Esophagus (tissue), 2 donors: ENCODE data around the gene MRPS23. TPM values are rescaled to one million over a fixed set of nuclear protein-coding genes. Genes with fewer than 3 reads are reported as not detected.

Experiments used
- H3K27ac ChIP-seq, 2 donors: one replicate each; pipeline ENCODE4 v1.5.1; 2013; ENCODE audit warnings: low read depth in 2 of 2, mild to moderate bottlenecking in 2 of 2, inconsistent platforms in 1 of 2, low read length in 1 of 2, moderate library complexity in 1 of 2
- H3K27me3 ChIP-seq, 2 donors: one replicate each; pipeline ENCODE4 v1.6.1; 2013; ENCODE audit warnings: low read length in 2 of 2, control low read depth in 1 of 2, mild to moderate bottlenecking in 1 of 2; ENCODE audit not compliant: insufficient read depth in 2 of 2, control insufficient read depth in 1 of 2
- H3K36me3 ChIP-seq, 2 donors: one replicate each; pipeline ENCODE4 v1.6.1; 2013; ENCODE audit warnings: low read length in 1 of 2; ENCODE audit not compliant: control insufficient read depth in 2 of 2, insufficient read depth in 2 of 2
- H3K4me1 ChIP-seq, 2 donors: one replicate each; pipeline ENCODE4 v1.6.1; 2013; ENCODE audit warnings: low read length in 1 of 2; ENCODE audit not compliant: control insufficient read depth in 2 of 2, insufficient read depth in 2 of 2
- H3K4me3 ChIP-seq, 2 donors: one replicate each; pipeline ENCODE4 v1.5.1; 2013; ENCODE audit warnings: low read length in 2 of 2, mild to moderate bottlenecking in 2 of 2, low read depth in 1 of 2, moderate library complexity in 1 of 2
- H3K9me3 ChIP-seq, 2 donors: one replicate each; pipeline ENCODE4 v1.6.1; 2013; ENCODE audit warnings: mild to moderate bottlenecking in 2 of 2, low read depth in 1 of 2, low read length in 1 of 2, moderate library complexity in 1 of 2; ENCODE audit not compliant: control insufficient read depth in 2 of 2, insufficient read depth in 1 of 2
- WGBS, 2 donors: extraction: QIAGEN DNeasy Blood & Tissue Kit; methylation state at CpG; one replicate each; pipeline ENCODE4 v1.1.7; 2013; 5-methylcytosine and 5-hydroxymethylcytosine counted together
- polyA plus RNA-seq, 2 donors: library from polyadenylated mRNA; stranded (reverse); fragments of 200-250 nt; gene quantifications; one replicate each; pipeline ENCODE4 v1.2.3, GENCODE V29; 2013
- donor health status: healthy with polysubstance abuse.
- donor health status: Bipolar disorder and iron deficiency.

MRPS23 gene
- polyA plus RNA-seq, 2 donors, result 6.5 to 29.2 TPM

GRCh38 chr17:57808882-57809281 is 41.0 kb downstream of the MRPS23 start:
- H3K27me3 ChIP-seq, result no peaks in the 10 kb centered on the region
- 88 to 90% methylated on average over 5 of the region's 5 CpGs for WGBS, 2 donors
- no peaks in the 10 kb centered on the region for H3K9me3 ChIP-seq
- H3K4me1 ChIP-seq, result peaks cover 2 to 7% of the 10 kb centered on the region in 2 donors
- no peaks in the 10 kb centered on the region for H3K36me3 ChIP-seq
- no peak overlapping the region for H3K27ac ChIP-seq
- H3K4me3 ChIP-seq, result no peak overlapping the region

GRCh38 chr17:57806167-57806830 is 43.5 kb downstream of the MRPS23 start:
- Histone ChIP-seq H3K4me3 (no peak overlapping the region), H3K36me3 (no peaks in the 10 kb centered on the region), H3K27ac (no peak overlapping the region), H3K4me1 (peaks cover 0 to 7% of the 10 kb centered on the region in 2 donors), H3K9me3 (no peaks in the 10 kb centered on the region), H3K27me3 (no peaks in the 10 kb centered on the region)
- 57 to 62% methylated on average over 5 of the region's 5 CpGs for WGBS, 2 donors

- Histone ChIP-seq H3K4me3 (no peak overlapping the region), H3K36me3 (no peaks in the 10 kb centered on the region), H3K4me1 (no peaks in the 10 kb centered on the region), H3K27me3 (no peaks in the 10 kb centered on the region), H3K27ac (no peak overlapping the region), H3K9me3 (no peaks in the 10 kb centered on the region)
- WGBS, 2 donors, result 47 to 49% methylated on average over 4 of the region's 4 CpGs
Observed at GRCh38 chr17:57803021-57803420, 46.8 kb downstream of the MRPS23 start.

- Histone ChIP-seq H3K27ac (no peak overlapping the region), H3K27me3 (no peaks in the 10 kb centered on the region)
- 76 to 92% methylated on average over 3 of the region's 3 CpGs for WGBS, 2 donors
Observed at GRCh38 chr17:57801044-57801711, 48.7 kb downstream of the MRPS23 start.

GRCh38 chr17:57794841-57795240 is 55.0 kb downstream of the MRPS23 start:
- no peaks in the 10 kb centered on the region for H3K36me3 ChIP-seq
- H3K27me3 ChIP-seq, result no peaks in the 10 kb centered on the region
- WGBS, 2 donors, result 61 to 65% methylated on average over 2 of the region's 2 CpGs
- no peaks in the 10 kb centered on the region for H3K9me3 ChIP-seq
- no peaks in the 10 kb centered on the region for H3K4me1 ChIP-seq
- H3K4me3 ChIP-seq, result no peak overlapping the region
- no peak overlapping the region for H3K27ac ChIP-seq

More at GRCh38 chr17:57801044-57801711, 48.7 kb downstream of the MRPS23 start:
- H3K9me3 ChIP-seq, result no peaks in the 10 kb centered on the region
- H3K36me3 ChIP-seq, result no peaks in the 10 kb centered on the region
- H3K4me3 ChIP-seq, result no peak overlapping the region
- H3K4me1 ChIP-seq, result no peaks in the 10 kb centered on the region

GRCh38 chr17:57788725-57789124 is 61.1 kb downstream of the MRPS23 start:
- no peaks in the 10 kb centered on the region for H3K36me3 ChIP-seq
- no peak overlapping the region for H3K27ac ChIP-seq
- H3K27me3 ChIP-seq, result no peaks in the 10 kb centered on the region
- H3K4me1 ChIP-seq, result no peaks in the 10 kb centered on the region
- no peak overlapping the region for H3K4me3 ChIP-seq
- 68 to 73% methylated on average over 4 of the region's 4 CpGs for WGBS, 2 donors
- H3K9me3 ChIP-seq, result no peaks in the 10 kb centered on the region

- Histone ChIP-seq H3K27me3 (no peaks in the 10 kb centered on the region), H3K27ac (no peak overlapping the region), H3K4me1 (peaks cover 3 to 4% of the 10 kb centered on the region in 2 donors), H3K36me3 (no peaks in the 10 kb centered on the region), H3K9me3 (no peaks in the 10 kb centered on the region), H3K4me3 (no peak overlapping the region)
- WGBS, 2 donors, result 68 to 74% methylated on average over 7 of the region's 7 CpGs
Observed at GRCh38 chr17:57785022-57785421, 64.8 kb downstream of the MRPS23 start.

Other genes with a start within 250 kb of the MRPS23 start
- gene CCDC182, start 104.7 kb downstream of the MRPS23 start, polyA plus RNA-seq, result not detected
- 10 to 100 TPM; 19.9 to 31.1 TPM for gene CUEDC1, start 105.4 kb upstream of the MRPS23 start, polyA plus RNA-seq
- 10 to 100 TPM in 1 of 2 donors, 1 to 10 TPM in 1; 8.8 to 10.6 TPM for gene VEZF1, start 138.2 kb upstream of the MRPS23 start, polyA plus RNA-seq
- 10 to 100 TPM; 80.7 to 91.7 TPM for gene SRSF1, start 157.2 kb upstream of the MRPS23 start, polyA plus RNA-seq
- gene DYNLL2, start 233.4 kb upstream of the MRPS23 start, polyA plus RNA-seq, result 10 to 100 TPM; 14.8 to 15.3 TPM